Activated CD8-positive, alpha-beta T cell treated with anti-CD3 and anti-CD28 coated beads, Interleukin-2, amount 10 ng/mL, durations not matched to agents 7 days and 5 days (primary cell): Measurements from ENCODE around the gene NSD2. TPM values are rescaled to one million over a fixed set of nuclear protein-coding genes. Genes with fewer than 3 reads are reported as not detected.
A peak's percentile ranks its signal among the peaks of the same experiment; 100 is the strongest.
"Not testable (repeated sequence)": the region's sequence is repeated elsewhere in the genome, so short reads cannot be mapped to it uniquely, and the experiment has no call there.

ENCODE experiments used
- ATAC-seq: fragments of 150-1000 bp; cut with Tn5 transposase; one replicate; pipeline ENCODE4 v1.10.0; 2021; ENCODE audit warnings: moderate library complexity
- CTCF ChIA-PET: fragments of 350-600 bp; sonication (Branson Sonifier 250); formaldehyde crosslinking; loops from one replicate; lab custom pipeline; 2021; ENCODE audit warnings: antibody characterized with exemption; lab: Charles Lee
- POLR2A ChIA-PET: fragments of 350-600 bp; sonication (Branson Sonifier 250); formaldehyde crosslinking; loops from one replicate; lab custom pipeline; 2021; ENCODE audit warnings: antibody characterized with exemption; lab: Charles Lee
- DNase-seq: peaks from one replicate; pipeline ENCODE4 v3.0.0-alpha.2; 2020
- H3K27ac Mint-ChIP-seq: one replicate; pipeline ENCODE4 v1.8.0; 2021; ENCODE audit warnings: mild to moderate bottlenecking, mixed read lengths
- H3K27me3 Mint-ChIP-seq: one replicate; pipeline ENCODE4 v1.8.0; 2021; ENCODE audit warnings: low read depth, mixed read lengths
- H3K36me3 Mint-ChIP-seq: one replicate; pipeline ENCODE4 v1.8.0; 2021; ENCODE audit warnings: low read depth, mixed read lengths
- H3K4me1 Mint-ChIP-seq: one replicate; pipeline ENCODE4 v1.8.0; 2021; ENCODE audit warnings: low read depth, mixed read lengths
- H3K4me3 Mint-ChIP-seq: one replicate; pipeline ENCODE4 v1.8.0; 2021; ENCODE audit warnings: mild to moderate bottlenecking, mixed read lengths
- H3K9me3 Mint-ChIP-seq: one replicate; pipeline ENCODE4 v1.8.0; 2022; ENCODE audit warnings: mixed read lengths; ENCODE audit not compliant: insufficient read depth
- total RNA-seq, 2 experiments: library from RNA; stranded (reverse); gene quantifications; one replicate each; pipeline ENCODE4 v1.2.3, GENCODE V29; 2021

The NSD2 gene
- total RNA-seq, 2 experiments from 2014 or later, result 287 to 290 TPM

- Mint-ChIP-seq H3K4me3 (no peak overlapping the region), H3K36me3 (peaks cover 43% of the 10 kb centered on the region), H3K27ac (no peak overlapping the region), H3K27me3 (no peaks in the 10 kb centered on the region), H3K9me3 (no peaks in the 10 kb centered on the region), H3K4me1 (peaks cover 17% of the 10 kb centered on the region)
- ATAC-seq (no peak), DNase-seq (no peak)
- POLR2A ChIA-PET, result no interaction called here
- CTCF ChIA-PET, result interaction anchor here (1.1 to 3.0 kb wide), 3 partner anchors 86 to 140 kb away, joined by 3 to 8 read pairs (median 3); no protein-coding TSS in a partner anchor
These were observed 38.5 kb upstream of the NSD2 start for GRCh38 chr4:1832690-1833089.

- no peaks in the 10 kb centered on the region for H3K9me3 Mint-ChIP-seq
- POLR2A ChIA-PET, result interaction anchor here (0.6 kb wide), 1 partner anchor 100 kb away, joined by 4 read pairs; no protein-coding TSS in a partner anchor
- DNase-seq (no peak), ATAC-seq (no peak)
- no peak overlapping the region for H3K27ac Mint-ChIP-seq
- no peak overlapping the region for H3K4me3 Mint-ChIP-seq
- H3K4me1 Mint-ChIP-seq, result peaks cover 17% of the 10 kb centered on the region
- CTCF ChIA-PET, result interaction anchor here (1.1 to 3.0 kb wide), 3 partner anchors 87 to 140 kb away, joined by 3 to 8 read pairs (median 3); no protein-coding TSS in a partner anchor
- no peaks in the 10 kb centered on the region for H3K27me3 Mint-ChIP-seq
- H3K36me3 Mint-ChIP-seq, result peaks cover 43% of the 10 kb centered on the region
These were observed 37.7 kb upstream of the NSD2 start for GRCh38 chr4:1833307-1834046.

GRCh38 chr4:1834047-1834775 is 37.0 kb upstream of the NSD2 start:
- ATAC-seq (no peak), DNase-seq (no peak)
- no peak overlapping the region for H3K4me3 Mint-ChIP-seq
- peaks cover 17% of the 10 kb centered on the region for H3K4me1 Mint-ChIP-seq
- ChIA-PET CTCF (interaction anchor here (1.4 to 3.0 kb wide), 3 partner anchors 65 to 141 kb away, joined by 3 to 8 read pairs (median 4); no protein-coding TSS in a partner anchor), POLR2A (interaction anchor here (0.6 kb wide), 1 partner anchor 99 kb away, joined by 4 read pairs; no protein-coding TSS in a partner anchor)
- H3K27me3 Mint-ChIP-seq, result no peaks in the 10 kb centered on the region
- peak overlapping the region; percentile 40 for H3K27ac Mint-ChIP-seq
- no peaks in the 10 kb centered on the region for H3K9me3 Mint-ChIP-seq
- H3K36me3 Mint-ChIP-seq, result peaks cover 46% of the 10 kb centered on the region

- DNase-seq, H3K9me3 Mint-ChIP-seq, H3K27me3 Mint-ChIP-seq, ATAC-seq, POLR2A ChIA-PET, H3K4me3 Mint-ChIP-seq, H3K27ac Mint-ChIP-seq: not testable (repeated sequence)
- peaks cover 44% of the 10 kb centered on the region for H3K36me3 Mint-ChIP-seq
- H3K4me1 Mint-ChIP-seq, result peaks cover 10% of the 10 kb centered on the region
- CTCF ChIA-PET, result interaction anchor here (1.4 kb wide), 1 partner anchor 64 kb away, joined by 4 read pairs; no protein-coding TSS in a partner anchor
These were observed 35.4 kb upstream of the NSD2 start for GRCh38 chr4:1835836-1836235.

- ATAC-seq, result no peak
- H3K36me3 Mint-ChIP-seq, result peaks cover 48% of the 10 kb centered on the region
- CTCF ChIA-PET, result no interaction called here
- DNase-seq, result no peak
- no peak overlapping the region for H3K4me3 Mint-ChIP-seq
- H3K27ac Mint-ChIP-seq, result no peak overlapping the region
- peaks cover 12% of the 10 kb centered on the region for H3K4me1 Mint-ChIP-seq
- no peaks in the 10 kb centered on the region for H3K27me3 Mint-ChIP-seq
- POLR2A ChIA-PET, result no interaction called here
- no peaks in the 10 kb centered on the region for H3K9me3 Mint-ChIP-seq
These were observed 34.5 kb upstream of the NSD2 start for GRCh38 chr4:1836650-1837049.

- Mint-ChIP-seq H3K4me3 (no peak overlapping the region), H3K9me3 (no peaks in the 10 kb centered on the region), H3K4me1 (peaks cover 17% of the 10 kb centered on the region), H3K36me3 (peaks cover 46% of the 10 kb centered on the region), H3K27ac (no peak overlapping the region), H3K27me3 (no peaks in the 10 kb centered on the region)
- ATAC-seq, result no peak
- DNase-seq, result no peak
- ChIA-PET POLR2A (no interaction called here), CTCF (no interaction called here)
These were observed 34.1 kb upstream of the NSD2 start for GRCh38 chr4:1837069-1837468.

GRCh38 chr4:1839282-1839681 is 31.9 kb upstream of the NSD2 start:
- H3K9me3 Mint-ChIP-seq, result no peaks in the 10 kb centered on the region
- no peak for DNase-seq
- ChIA-PET POLR2A (interaction anchor here (1.2 kb wide), 1 partner anchor 31 kb away, joined by 3 read pairs; no protein-coding TSS in a partner anchor), CTCF (interaction anchor here (1.2 kb wide), 1 partner anchor 61 kb away, joined by 4 read pairs; no protein-coding TSS in a partner anchor)
- peaks cover 51% of the 10 kb centered on the region for H3K36me3 Mint-ChIP-seq
- H3K27me3 Mint-ChIP-seq, result no peaks in the 10 kb centered on the region
- H3K4me3 Mint-ChIP-seq, result no peak overlapping the region
- ATAC-seq, result no peak
- peaks cover 16% of the 10 kb centered on the region for H3K4me1 Mint-ChIP-seq
- H3K27ac Mint-ChIP-seq, result no peak overlapping the region

- peaks cover 14% of the 10 kb centered on the region for H3K4me1 Mint-ChIP-seq
- ChIA-PET POLR2A (no interaction called here), CTCF (no interaction called here)
- H3K27ac Mint-ChIP-seq, result peak overlapping the region; percentile 55
- no peaks in the 10 kb centered on the region for H3K9me3 Mint-ChIP-seq
- no peaks in the 10 kb centered on the region for H3K27me3 Mint-ChIP-seq
- H3K4me3 Mint-ChIP-seq, result no peak overlapping the region
- H3K36me3 Mint-ChIP-seq, result peaks cover 40% of the 10 kb centered on the region
- ATAC-seq (no peak), DNase-seq (no peak)
These were observed 29.8 kb upstream of the NSD2 start for GRCh38 chr4:1841201-1841886.

GRCh38 chr4:1841887-1842210 is 29.3 kb upstream of the NSD2 start:
- no peaks in the 10 kb centered on the region for H3K27me3 Mint-ChIP-seq
- no peak for ATAC-seq
- no peak for DNase-seq
- peak overlapping the region; percentile 55 for H3K27ac Mint-ChIP-seq
- H3K36me3 Mint-ChIP-seq, result peaks cover 43% of the 10 kb centered on the region
- H3K9me3 Mint-ChIP-seq, result no peaks in the 10 kb centered on the region
- no peak overlapping the region for H3K4me3 Mint-ChIP-seq
- peaks cover 14% of the 10 kb centered on the region for H3K4me1 Mint-ChIP-seq
- CTCF ChIA-PET, result no interaction called here
- POLR2A ChIA-PET, result no interaction called here

- H3K36me3 Mint-ChIP-seq, result peaks cover 46% of the 10 kb centered on the region
- POLR2A ChIA-PET, result no interaction called here
- H3K27ac Mint-ChIP-seq, result peak overlapping the region; percentile 6
- no peaks in the 10 kb centered on the region for H3K27me3 Mint-ChIP-seq
- DNase-seq (no peak), ATAC-seq (peak; percentile 22)
- H3K4me1 Mint-ChIP-seq, result peaks cover 14% of the 10 kb centered on the region
- CTCF ChIA-PET, result interaction anchor here (0.6 kb wide), 1 partner anchor 294 kb away, joined by 3 read pairs; no protein-coding TSS in a partner anchor
- H3K4me3 Mint-ChIP-seq, result no peak overlapping the region
- H3K9me3 Mint-ChIP-seq, result no peaks in the 10 kb centered on the region
These were observed 28.8 kb upstream of the NSD2 start for GRCh38 chr4:1842339-1842895.

- H3K9me3 Mint-ChIP-seq, result no peaks in the 10 kb centered on the region
- DNase-seq, result no peak
- H3K4me1 Mint-ChIP-seq, result peaks cover 14% of the 10 kb centered on the region
- H3K27ac Mint-ChIP-seq, result no peak overlapping the region
- H3K36me3 Mint-ChIP-seq, result peaks cover 46% of the 10 kb centered on the region
- H3K27me3 Mint-ChIP-seq, result no peaks in the 10 kb centered on the region
- ATAC-seq, result no peak
- ChIA-PET POLR2A (no interaction called here), CTCF (interaction anchor here (0.6 kb wide), 1 partner anchor 294 kb away, joined by 3 read pairs; no protein-coding TSS in a partner anchor)
- H3K4me3 Mint-ChIP-seq, result no peak overlapping the region
These were observed 28.2 kb upstream of the NSD2 start for GRCh38 chr4:1842993-1843448.
